ENCODE data around the gene LYL1.

DNA sequence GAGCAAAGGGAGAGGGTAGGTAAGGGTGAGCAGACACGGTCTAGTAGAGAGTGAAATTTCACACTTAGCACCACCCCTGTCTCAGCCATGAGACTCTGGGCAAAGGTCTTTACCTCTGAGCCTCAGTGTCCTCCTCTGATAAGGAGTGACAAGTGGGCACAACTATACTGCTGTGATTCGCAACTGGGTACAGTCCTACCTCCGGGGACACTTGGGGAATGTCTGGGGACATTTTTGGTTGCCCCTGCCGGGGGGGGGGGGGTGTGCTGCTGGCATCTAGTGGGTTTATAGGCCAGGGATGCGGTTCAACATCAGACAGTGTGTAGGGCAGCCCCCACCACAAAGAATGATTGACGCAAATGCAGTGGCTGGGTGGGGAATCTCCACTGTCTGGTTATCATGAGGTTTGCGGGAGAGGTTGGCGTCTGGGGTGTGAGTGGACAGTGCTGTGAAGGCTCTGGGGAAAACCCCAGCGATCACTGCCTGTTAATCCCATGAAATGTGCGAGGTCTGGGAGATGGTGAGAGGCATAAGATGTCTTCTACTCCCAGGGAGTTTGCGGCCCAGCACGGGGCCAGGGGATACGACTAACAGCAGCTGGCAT is 19.7 kb upstream of the LYL1 start:
- TF ChIP-seq, protein P1, sequence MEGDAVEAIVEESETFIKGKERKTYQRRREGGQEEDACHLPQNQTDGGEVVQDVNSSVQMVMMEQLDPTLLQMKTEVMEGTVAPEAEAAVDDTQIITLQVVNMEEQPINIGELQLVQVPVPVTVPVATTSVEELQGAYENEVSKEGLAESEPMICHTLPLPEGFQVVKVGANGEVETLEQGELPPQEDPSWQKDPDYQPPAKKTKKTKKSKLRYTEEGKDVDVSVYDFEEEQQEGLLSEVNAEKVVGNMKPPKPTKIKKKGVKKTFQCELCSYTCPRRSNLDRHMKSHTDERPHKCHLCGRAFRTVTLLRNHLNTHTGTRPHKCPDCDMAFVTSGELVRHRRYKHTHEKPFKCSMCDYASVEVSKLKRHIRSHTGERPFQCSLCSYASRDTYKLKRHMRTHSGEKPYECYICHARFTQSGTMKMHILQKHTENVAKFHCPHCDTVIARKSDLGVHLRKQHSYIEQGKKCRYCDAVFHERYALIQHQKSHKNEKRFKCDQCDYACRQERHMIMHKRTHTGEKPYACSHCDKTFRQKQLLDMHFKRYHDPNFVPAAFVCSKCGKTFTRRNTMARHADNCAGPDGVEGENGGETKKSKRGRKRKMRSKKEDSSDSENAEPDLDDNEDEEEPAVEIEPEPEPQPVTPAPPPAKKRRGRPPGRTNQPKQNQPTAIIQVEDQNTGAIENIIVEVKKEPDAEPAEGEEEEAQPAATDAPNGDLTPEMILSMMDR (conservative IDR thresholded peaks at IDR 0.05) = no peak
- TF ChIP-seq EZH2 (IDR thresholded peaks at IDR 0.05; ENCODE audit: low read depth) = no peak
